Measurements from ENCODE around the gene SPI1.

DNA sequence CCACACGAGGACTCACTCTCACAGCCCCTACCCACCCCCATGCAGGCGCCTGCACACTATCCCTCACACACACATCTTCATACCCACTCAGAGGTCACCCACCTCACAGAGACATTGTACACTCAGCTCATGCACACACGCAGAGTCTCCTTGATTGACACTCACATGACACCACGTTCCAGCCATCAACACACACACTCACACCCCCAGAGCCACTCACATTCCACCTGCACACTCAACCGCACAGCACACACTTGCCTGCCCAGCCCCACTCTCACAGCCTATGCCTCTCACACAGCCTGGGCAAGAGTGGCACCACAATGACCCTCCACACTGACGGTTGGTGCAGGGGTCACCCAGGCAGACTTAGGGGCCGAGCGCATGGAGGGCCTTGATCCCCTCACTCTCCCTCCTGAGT, 2.2 kb downstream of the SPI1 start:
- TF ChIP-seq, protein P1, sequence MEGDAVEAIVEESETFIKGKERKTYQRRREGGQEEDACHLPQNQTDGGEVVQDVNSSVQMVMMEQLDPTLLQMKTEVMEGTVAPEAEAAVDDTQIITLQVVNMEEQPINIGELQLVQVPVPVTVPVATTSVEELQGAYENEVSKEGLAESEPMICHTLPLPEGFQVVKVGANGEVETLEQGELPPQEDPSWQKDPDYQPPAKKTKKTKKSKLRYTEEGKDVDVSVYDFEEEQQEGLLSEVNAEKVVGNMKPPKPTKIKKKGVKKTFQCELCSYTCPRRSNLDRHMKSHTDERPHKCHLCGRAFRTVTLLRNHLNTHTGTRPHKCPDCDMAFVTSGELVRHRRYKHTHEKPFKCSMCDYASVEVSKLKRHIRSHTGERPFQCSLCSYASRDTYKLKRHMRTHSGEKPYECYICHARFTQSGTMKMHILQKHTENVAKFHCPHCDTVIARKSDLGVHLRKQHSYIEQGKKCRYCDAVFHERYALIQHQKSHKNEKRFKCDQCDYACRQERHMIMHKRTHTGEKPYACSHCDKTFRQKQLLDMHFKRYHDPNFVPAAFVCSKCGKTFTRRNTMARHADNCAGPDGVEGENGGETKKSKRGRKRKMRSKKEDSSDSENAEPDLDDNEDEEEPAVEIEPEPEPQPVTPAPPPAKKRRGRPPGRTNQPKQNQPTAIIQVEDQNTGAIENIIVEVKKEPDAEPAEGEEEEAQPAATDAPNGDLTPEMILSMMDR (conservative IDR thresholded peaks at IDR 0.05; ENCODE audit: low read length): no peak
- no peak for TF ChIP-seq EZH2phosphoT487 (IDR thresholded peaks at IDR 0.05; ENCODE audit: borderline replicate concordance, low read depth, low read length)
